Tibial nerve (tissue), 4 donors: ENCODE data around the gene JARID2.

Experiments used
- CTCF ChIP-seq, 5 experiments: fragments of 200-600 bp in 3 of 5; fragments of 450-650 bp in 2 of 5; sonication (generic) in 3 of 5; IDR thresholded peaks; one replicate each; pipeline ENCODE4 v1.5.1; 2016 to 2019; ENCODE audit warnings: antibody characterized with exemption in 5 of 5, mild to moderate bottlenecking in 3 of 5, moderate library complexity in 2 of 5
- EP300 ChIP-seq, 2 donors: sonication (generic); formaldehyde crosslinking; IDR thresholded peaks; one replicate each; pipeline ENCODE4 v1.6.1; 2017; ENCODE audit warnings: antibody characterized with exemption in 2 of 2, mild to moderate bottlenecking in 1 of 2

- TF ChIP-seq CTCF (IDR thresholded peaks at IDR 0.05) (no peak), EP300 (IDR thresholded peaks at IDR 0.05) (no peak)
These were observed 63.9 kb downstream of the JARID2 start for GRCh38 chr6:15309611-15310283.
